ENCODE measurements around the gene FRRS1. TPM values are rescaled to one million over a fixed set of nuclear protein-coding genes. Genes with fewer than 3 reads are reported as not detected.

The FRRS1 gene
- polyA plus RNA-seq, 3 donors: 0.61 to 2.1 (median 2.1) TPM

DNA sequence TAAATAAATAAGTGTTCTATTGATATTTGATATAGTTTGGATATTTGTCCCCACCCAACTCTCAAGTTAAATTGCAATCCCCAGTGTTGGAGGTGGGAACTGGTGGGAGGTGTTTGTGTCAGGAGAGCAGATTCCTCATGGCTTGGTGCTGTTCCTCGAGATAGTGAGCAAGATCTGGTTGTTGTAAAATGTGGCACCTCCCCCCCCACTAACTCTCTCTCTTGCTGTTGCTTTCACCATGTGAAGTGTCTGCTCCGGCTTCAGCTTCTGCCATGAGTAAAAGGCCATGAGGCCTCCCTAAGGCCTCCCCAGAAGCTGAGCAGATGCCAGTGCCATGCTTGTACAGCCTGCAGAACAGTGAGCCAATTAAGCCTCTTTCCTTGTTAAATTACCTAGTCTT, 20.8 kb downstream of the FRRS1 start:
- H3K4me3 ChIP-seq (replicated peaks in 1 of 3; ENCODE audit: low read depth in 2 of 3, low read length in 3 of 3): no peak overlapping the region
- Mint-ChIP-seq H3K4me1 (no peaks in the 10 kb centered on the region), H3K9me3 (peaks cover 0 to 2% (median 0%) of the 10 kb centered on the region in 7 donors), H3K27ac (no peak overlapping the region), H3K27me3 (ENCODE audit: low read depth in 3 of 3) (peaks cover 0 to 2% (median 0%) of the 10 kb centered on the region in 3 donors), H3K36me3 (peaks cover 34 to 44% of the 10 kb centered on the region in 2 donors), H3K4me3 (no peak overlapping the region)
- H3K9me3 ChIP-seq (replicated peaks in 1 of 2; ENCODE audit: control insufficient read depth in 1 of 2, insufficient read depth in 1 of 2, low read length in 2 of 2): no peaks in the 10 kb centered on the region
- no peaks in the 10 kb centered on the region for H3K27me3 ChIP-seq (ENCODE audit: control insufficient read depth in 2 of 2, insufficient read depth in 2 of 2, low read length in 2 of 2)
- WGBS (ENCODE audit: insufficient coverage): 90% methylated on average over 1 of the region's 2 CpGs
- no peaks in the 10 kb centered on the region for H4K20me1 ChIP-seq (ENCODE audit: insufficient read depth, low read length)
- no peak overlapping the region for H3K27ac ChIP-seq (ENCODE audit: low read depth in 1 of 2, low read length in 2 of 2)
- H3K4me1 ChIP-seq (ENCODE audit: control insufficient read depth in 1 of 2, insufficient read depth in 2 of 2, low read length in 2 of 2): no peaks in the 10 kb centered on the region
- H2AFZ ChIP-seq (ENCODE audit: insufficient read depth, low read depth, low read length, poor library complexity, severe bottlenecking): no peak overlapping the region
- TF ChIP-seq, protein P1, sequence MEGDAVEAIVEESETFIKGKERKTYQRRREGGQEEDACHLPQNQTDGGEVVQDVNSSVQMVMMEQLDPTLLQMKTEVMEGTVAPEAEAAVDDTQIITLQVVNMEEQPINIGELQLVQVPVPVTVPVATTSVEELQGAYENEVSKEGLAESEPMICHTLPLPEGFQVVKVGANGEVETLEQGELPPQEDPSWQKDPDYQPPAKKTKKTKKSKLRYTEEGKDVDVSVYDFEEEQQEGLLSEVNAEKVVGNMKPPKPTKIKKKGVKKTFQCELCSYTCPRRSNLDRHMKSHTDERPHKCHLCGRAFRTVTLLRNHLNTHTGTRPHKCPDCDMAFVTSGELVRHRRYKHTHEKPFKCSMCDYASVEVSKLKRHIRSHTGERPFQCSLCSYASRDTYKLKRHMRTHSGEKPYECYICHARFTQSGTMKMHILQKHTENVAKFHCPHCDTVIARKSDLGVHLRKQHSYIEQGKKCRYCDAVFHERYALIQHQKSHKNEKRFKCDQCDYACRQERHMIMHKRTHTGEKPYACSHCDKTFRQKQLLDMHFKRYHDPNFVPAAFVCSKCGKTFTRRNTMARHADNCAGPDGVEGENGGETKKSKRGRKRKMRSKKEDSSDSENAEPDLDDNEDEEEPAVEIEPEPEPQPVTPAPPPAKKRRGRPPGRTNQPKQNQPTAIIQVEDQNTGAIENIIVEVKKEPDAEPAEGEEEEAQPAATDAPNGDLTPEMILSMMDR (IDR thresholded peaks at IDR 0.05): no peak
- no peak overlapping the region for H3K9ac ChIP-seq (ENCODE audit: insufficient read depth, low read length, poor library complexity, severe bottlenecking)
- intact Hi-C loops (cut with micrococcal nuclease): no loop called here
- H3K79me2 ChIP-seq (ENCODE audit: insufficient read depth, low read length): no peaks in the 10 kb centered on the region
- H3K4me2 ChIP-seq (replicated peaks; ENCODE audit: extremely low read depth, low read length, poor library complexity, severe bottlenecking): no peak overlapping the region
- no peak for DNase-seq
- H3K36me3 ChIP-seq (replicated peaks in 1 of 2; ENCODE audit: control insufficient read depth in 1 of 2, insufficient read depth in 2 of 2, low read length in 2 of 2): peaks cover 32 to 53% of the 10 kb centered on the region in 2 donors

DNA sequence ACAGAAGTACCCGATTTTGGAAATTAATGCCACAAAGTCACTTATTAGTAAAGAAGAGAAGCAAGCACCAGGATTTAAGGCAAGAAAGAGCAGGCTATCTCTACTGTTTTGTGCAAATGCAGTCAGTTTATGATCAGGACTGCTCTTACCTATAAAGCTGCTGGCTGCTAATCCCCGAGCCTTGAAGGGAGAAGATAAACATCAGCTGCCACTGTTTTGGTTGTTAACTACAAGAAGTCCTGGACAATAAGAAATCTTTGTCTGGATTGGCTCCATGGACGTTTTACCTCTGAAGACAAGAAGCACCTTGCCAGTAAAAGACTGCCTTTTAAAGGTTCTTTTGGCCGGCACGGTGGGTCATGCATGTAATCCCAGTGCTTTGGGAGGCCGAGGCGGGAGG, 21.4 kb downstream of the FRRS1 start:
- Histone ChIP-seq H3K27me3 (ENCODE audit: control insufficient read depth in 2 of 2, insufficient read depth in 2 of 2, low read length in 2 of 2) (no peaks in the 10 kb centered on the region), H4K20me1 (ENCODE audit: insufficient read depth, low read length) (no peaks in the 10 kb centered on the region), H3K4me1 (ENCODE audit: control insufficient read depth in 1 of 2, insufficient read depth in 2 of 2, low read length in 2 of 2) (no peaks in the 10 kb centered on the region), H3K9me3 (replicated peaks in 1 of 2; ENCODE audit: control insufficient read depth in 1 of 2, insufficient read depth in 1 of 2, low read length in 2 of 2) (no peaks in the 10 kb centered on the region), H3K4me3 (replicated peaks in 1 of 3; ENCODE audit: low read depth in 2 of 3, low read length in 3 of 3) (no peak overlapping the region), H2AFZ (ENCODE audit: insufficient read depth, low read depth, low read length, poor library complexity, severe bottlenecking) (no peak overlapping the region), H3K4me2 (replicated peaks; ENCODE audit: extremely low read depth, low read length, poor library complexity, severe bottlenecking) (no peak overlapping the region), H3K36me3 (replicated peaks in 1 of 2; ENCODE audit: control insufficient read depth in 1 of 2, insufficient read depth in 2 of 2, low read length in 2 of 2) (peaks cover 32 to 59% of the 10 kb centered on the region in 2 donors), H3K79me2 (ENCODE audit: insufficient read depth, low read length) (no peaks in the 10 kb centered on the region), H3K9ac (ENCODE audit: insufficient read depth, low read length, poor library complexity, severe bottlenecking) (no peak overlapping the region), H3K27ac (ENCODE audit: low read depth in 1 of 2, low read length in 2 of 2) (no peak overlapping the region)
- Mint-ChIP-seq H3K9me3 (peaks cover 0 to 2% (median 0%) of the 10 kb centered on the region in 7 donors), H3K36me3 (peaks cover 40 to 49% of the 10 kb centered on the region in 2 donors), H3K4me3 (no peak overlapping the region), H3K27me3 (ENCODE audit: low read depth in 3 of 3) (peaks cover 0 to 2% (median 0%) of the 10 kb centered on the region in 3 donors), H3K4me1 (no peaks in the 10 kb centered on the region), H3K27ac (no peak overlapping the region)
- no peak for DNase-seq
- TF ChIP-seq, protein P1 (IDR thresholded peaks at IDR 0.05): no peak
- WGBS (ENCODE audit: insufficient coverage): 95% methylated on average over 7 of the region's 7 CpGs
- intact Hi-C loops (cut with micrococcal nuclease): no loop called here
